Progenitor cell of endocrine pancreas (in vitro differentiated cells): ENCODE measurements around the gene ANKS3. TPM values are rescaled to one million over a fixed set of nuclear protein-coding genes. Genes with fewer than 3 reads are reported as not detected.

Experiments used
- DNase-seq: peaks from one replicate; pipeline ENCODE4 v3.0.0; 2021; ENCODE audit warnings: low spot score; ENCODE audit not compliant: unreplicated experiment
- H3K27ac Mint-ChIP-seq: 2 replicates; pipeline ENCODE4 v1.8.0; 2021; ENCODE audit warnings: mild to moderate bottlenecking, moderate library complexity, mixed read lengths
- H3K27me3 Mint-ChIP-seq: 2 replicates; pipeline ENCODE4 v1.8.0; 2021; ENCODE audit warnings: mixed read lengths
- H3K36me3 Mint-ChIP-seq: 2 replicates; pipeline ENCODE4 v1.8.0; 2022; ENCODE audit warnings: mixed read lengths; ENCODE audit not compliant: insufficient read depth
- H3K4me1 Mint-ChIP-seq: 2 replicates; pipeline ENCODE4 v1.8.0; 2021; ENCODE audit warnings: low read depth, mixed read lengths
- H3K4me3 Mint-ChIP-seq: 2 replicates; pipeline ENCODE4 v1.8.0; 2021; ENCODE audit warnings: low read depth, mild to moderate bottlenecking, moderate library complexity, mixed read lengths
- H3K9me3 Mint-ChIP-seq: 2 replicates; pipeline ENCODE4 v1.8.0; 2021; ENCODE audit warnings: low read depth, mixed read lengths
- total RNA-seq: library from RNA; stranded (reverse); gene quantifications from 2 replicates; pipeline ENCODE4 v1.2.1, GENCODE V29; 2021
- TF ChIP-seq, protein P1 (sequence below): fragments of 200-600 bp; sonication (generic); IDR thresholded peaks from one replicate; pipeline ENCODE4 v1.5.0; 2021; ENCODE audit warnings: antibody characterized with exemption, mild to moderate bottlenecking; ENCODE audit not compliant: unreplicated experiment

Gene ANKS3
- total RNA-seq, 1 donor from 2014 or later: 45.0 TPM

DNA sequence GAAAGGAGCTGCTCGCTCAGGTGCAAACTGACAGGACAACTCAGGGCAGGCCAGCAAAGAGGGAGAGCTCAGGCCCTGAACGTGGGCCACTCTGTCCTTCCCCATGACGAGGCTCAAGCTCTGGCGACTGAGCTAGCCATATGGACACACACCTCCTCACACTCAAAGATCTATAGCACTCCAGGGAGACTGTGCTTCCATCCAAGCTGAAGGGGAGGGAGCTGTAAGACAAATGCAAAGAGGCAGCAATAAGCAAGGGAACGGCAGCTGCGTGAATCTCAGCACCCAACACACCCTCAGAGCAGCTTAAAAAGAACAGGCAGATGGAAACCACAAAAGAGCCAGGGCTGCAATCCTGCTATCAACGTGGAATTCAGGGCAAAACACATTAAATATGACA lies 27.2 kb downstream of the ANKS3 start:
- peaks cover 13% of the 10 kb centered on the region for H3K36me3 Mint-ChIP-seq
- H3K27ac Mint-ChIP-seq: no peak overlapping the region
- no peak overlapping the region for H3K4me3 Mint-ChIP-seq

DNA sequence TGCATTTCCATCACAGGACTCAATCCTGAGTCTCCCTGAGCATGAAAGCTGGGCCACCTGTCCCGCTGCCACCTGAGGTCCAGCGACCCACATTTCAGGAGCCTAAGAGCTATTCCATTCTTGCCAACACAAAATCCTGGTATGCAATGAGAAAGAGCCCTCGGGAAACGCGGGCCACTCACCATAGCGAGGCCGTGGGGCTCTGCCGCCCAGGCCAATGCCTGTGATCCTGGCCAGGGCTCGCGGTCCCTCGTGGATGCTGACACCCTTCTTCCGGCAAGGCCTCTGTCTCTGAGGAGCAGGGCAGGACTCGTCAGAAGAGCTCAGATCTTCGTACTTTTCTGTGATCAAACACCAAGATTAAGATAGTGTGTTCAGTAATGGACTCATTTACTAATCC lies 29.2 kb downstream of the ANKS3 start:
- TF ChIP-seq, protein P1, sequence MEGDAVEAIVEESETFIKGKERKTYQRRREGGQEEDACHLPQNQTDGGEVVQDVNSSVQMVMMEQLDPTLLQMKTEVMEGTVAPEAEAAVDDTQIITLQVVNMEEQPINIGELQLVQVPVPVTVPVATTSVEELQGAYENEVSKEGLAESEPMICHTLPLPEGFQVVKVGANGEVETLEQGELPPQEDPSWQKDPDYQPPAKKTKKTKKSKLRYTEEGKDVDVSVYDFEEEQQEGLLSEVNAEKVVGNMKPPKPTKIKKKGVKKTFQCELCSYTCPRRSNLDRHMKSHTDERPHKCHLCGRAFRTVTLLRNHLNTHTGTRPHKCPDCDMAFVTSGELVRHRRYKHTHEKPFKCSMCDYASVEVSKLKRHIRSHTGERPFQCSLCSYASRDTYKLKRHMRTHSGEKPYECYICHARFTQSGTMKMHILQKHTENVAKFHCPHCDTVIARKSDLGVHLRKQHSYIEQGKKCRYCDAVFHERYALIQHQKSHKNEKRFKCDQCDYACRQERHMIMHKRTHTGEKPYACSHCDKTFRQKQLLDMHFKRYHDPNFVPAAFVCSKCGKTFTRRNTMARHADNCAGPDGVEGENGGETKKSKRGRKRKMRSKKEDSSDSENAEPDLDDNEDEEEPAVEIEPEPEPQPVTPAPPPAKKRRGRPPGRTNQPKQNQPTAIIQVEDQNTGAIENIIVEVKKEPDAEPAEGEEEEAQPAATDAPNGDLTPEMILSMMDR: no peak
- DNase-seq: no peak
- Mint-ChIP-seq H3K4me1 (no peaks in the 10 kb centered on the region), H3K27me3 (no peaks in the 10 kb centered on the region), H3K27ac (no peak overlapping the region), H3K9me3 (no peaks in the 10 kb centered on the region), H3K4me3 (no peak overlapping the region), H3K36me3 (peaks cover 10% of the 10 kb centered on the region)

More for the DNA sequence above, 27.2 kb downstream of the ANKS3 start:
- no peaks in the 10 kb centered on the region for H3K9me3 Mint-ChIP-seq
- no peaks in the 10 kb centered on the region for H3K4me1 Mint-ChIP-seq
- TF ChIP-seq, protein P1: no peak
- DNase-seq: no peak
- H3K27me3 Mint-ChIP-seq: no peaks in the 10 kb centered on the region

DNA sequence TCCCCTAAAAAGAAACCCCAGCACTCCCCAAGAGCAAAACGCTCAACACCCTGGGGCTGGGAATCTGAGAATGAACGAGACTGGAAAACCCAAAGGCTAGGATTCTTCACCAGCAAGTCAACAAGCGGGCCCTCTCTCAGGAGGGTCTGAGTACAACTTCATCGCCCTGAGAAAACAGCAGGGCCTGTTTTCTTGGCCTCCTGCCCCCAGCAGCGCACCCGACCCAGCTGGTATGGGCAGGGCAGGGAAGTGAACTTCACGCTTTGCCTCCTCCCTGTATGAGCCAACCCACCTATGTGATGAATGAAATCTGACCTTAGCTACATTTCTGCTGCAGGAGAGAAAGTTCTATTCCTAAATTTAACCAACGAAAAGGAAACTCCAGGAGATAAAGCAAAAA lies 29.6 kb downstream of the ANKS3 start:
- no peak overlapping the region for H3K27ac Mint-ChIP-seq
- no peaks in the 10 kb centered on the region for H3K27me3 Mint-ChIP-seq
- DNase-seq: no peak
- peaks cover 10% of the 10 kb centered on the region for H3K36me3 Mint-ChIP-seq
- TF ChIP-seq, protein P1: no peak
- no peak overlapping the region for H3K4me3 Mint-ChIP-seq
- no peaks in the 10 kb centered on the region for H3K4me1 Mint-ChIP-seq
- no peaks in the 10 kb centered on the region for H3K9me3 Mint-ChIP-seq

DNA sequence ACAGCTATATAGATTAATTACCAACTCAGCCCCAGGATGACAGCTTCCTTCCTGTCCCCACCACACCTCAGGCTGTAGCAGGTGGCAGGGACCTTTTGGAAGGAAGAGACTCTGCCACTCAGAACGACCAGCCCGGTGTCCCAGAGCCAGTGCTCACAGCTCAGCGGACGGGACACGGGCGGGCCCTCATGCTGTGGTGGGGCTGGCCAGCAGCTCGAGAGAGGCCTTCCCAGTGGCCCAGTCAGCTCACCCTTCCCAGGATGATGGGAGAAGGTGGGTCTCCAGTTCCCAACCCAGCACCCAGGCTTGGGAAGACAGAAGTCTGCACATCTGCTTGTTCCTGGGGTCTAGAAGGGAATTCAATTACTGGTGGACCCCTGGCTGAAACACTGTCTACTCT lies 30.2 kb downstream of the ANKS3 start:
- H3K27ac Mint-ChIP-seq: no peak overlapping the region
- H3K36me3 Mint-ChIP-seq: peaks cover 9% of the 10 kb centered on the region

DNA sequence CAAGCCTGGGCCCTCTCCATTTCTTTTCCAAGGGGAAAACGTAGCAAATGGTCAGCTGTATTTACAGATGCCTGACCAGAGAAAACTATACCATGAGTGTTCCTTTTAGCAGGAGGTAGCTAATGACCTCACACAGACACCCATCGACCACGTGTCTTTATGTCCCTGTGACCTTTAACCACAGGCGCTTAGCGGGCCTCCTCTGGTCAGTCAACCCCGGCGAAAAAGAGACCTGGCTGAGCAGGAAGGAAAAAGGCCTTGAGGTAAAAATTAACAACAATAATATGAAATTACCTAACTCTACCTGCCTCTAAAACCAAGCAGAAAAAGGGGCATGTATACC lies 31.6 kb downstream of the ANKS3 start:
- peaks cover 9% of the 10 kb centered on the region for H3K36me3 Mint-ChIP-seq
- H3K27me3 Mint-ChIP-seq: no peaks in the 10 kb centered on the region
- H3K4me1 Mint-ChIP-seq: no peaks in the 10 kb centered on the region
- no peak overlapping the region for H3K4me3 Mint-ChIP-seq
- DNase-seq: no peak
- H3K9me3 Mint-ChIP-seq: no peaks in the 10 kb centered on the region
- TF ChIP-seq, protein P1: no peak
- H3K27ac Mint-ChIP-seq: no peak overlapping the region

More for the DNA sequence above, 30.2 kb downstream of the ANKS3 start:
- DNase-seq: no peak
- Mint-ChIP-seq H3K4me3 (no peak overlapping the region), H3K27me3 (no peaks in the 10 kb centered on the region), H3K4me1 (no peaks in the 10 kb centered on the region), H3K9me3 (no peaks in the 10 kb centered on the region)
- TF ChIP-seq, protein P1: no peak
